OCI-M2 (cell line): Measurements from ENCODE around the gene CTSF.
"Not testable (repeated sequence)": the region's sequence is repeated elsewhere in the genome, so short reads cannot be mapped to it uniquely, and the experiment has no call there.

Experiments used
- DNase-seq: peaks from one replicate; lab custom pipeline; 2025; ENCODE audit not compliant: unreplicated experiment; lab: John Stamatoyannopoulos, UW

Gene CTSF

GRCh38 chr11:66568124-66568916 is at the start of gene CTSF:
Gene CTSF (minus strand): TSS chr11:66568606. CDS start chr11:66568486, 120 bp downstream.
- peak; percentile 28 for DNase-seq

- DNase-seq = no peak
Measured at GRCh38 chr11:66617155-66617834, 48.9 kb upstream of the CTSF start.

- peak; percentile 60 for DNase-seq
Measured at GRCh38 chr11:66616379-66617154, 48.2 kb upstream of the CTSF start, which contains the start of gene RBM14. Gene RBM14 (plus strand): TSS chr11:66616630. CDS start chr11:66616721, 91 bp downstream.

GRCh38 chr11:66614073-66614472 is 45.7 kb upstream of the CTSF start:
- DNase-seq = no peak

GRCh38 chr11:66612458-66612857 is 44.1 kb upstream of the CTSF start:
- no peak for DNase-seq

- DNase-seq = no peak
Measured at GRCh38 chr11:66609721-66610617, 41.6 kb upstream of the CTSF start.

GRCh38 chr11:66607126-66607834 is 38.9 kb upstream of the CTSF start:
- no peak for DNase-seq

GRCh38 chr11:66606608-66607007 is 38.2 kb upstream of the CTSF start:
- not testable (repeated sequence) for DNase-seq

- no peak for DNase-seq
Measured at GRCh38 chr11:66604155-66604554, 35.7 kb upstream of the CTSF start.

- DNase-seq = no peak
Measured at GRCh38 chr11:66603072-66603471, 34.7 kb upstream of the CTSF start.

- no peak for DNase-seq
Measured at GRCh38 chr11:66600631-66601233, 32.3 kb upstream of the CTSF start.

GRCh38 chr11:66600219-66600618 is 31.8 kb upstream of the CTSF start:
- DNase-seq = no peak

- DNase-seq = no peak
Measured at GRCh38 chr11:66598993-66599392, 30.6 kb upstream of the CTSF start.

GRCh38 chr11:66595245-66595904 is 27.0 kb upstream of the CTSF start:
- no peak for DNase-seq

GRCh38 chr11:66593650-66594049 is 25.2 kb upstream of the CTSF start:
- DNase-seq = no peak

GRCh38 chr11:66593303-66593635 is 24.9 kb upstream of the CTSF start:
- DNase-seq = no peak

- DNase-seq = peak; percentile 57
Measured at GRCh38 chr11:66592457-66593302, 24.3 kb upstream of the CTSF start, which contains the start of the genes CCDC87 and CCS. Gene CCDC87 (minus strand): TSS chr11:66593063. CDS start chr11:66593015, 48 bp downstream. Gene CCS (plus strand): TSS chr11:66593185. CDS start chr11:66593262, 77 bp downstream.

GRCh38 chr11:66591175-66591574 is 22.8 kb upstream of the CTSF start:
- no peak for DNase-seq
